HepG2 (cell line): ENCODE measurements around the gene TNP2. TPM values are rescaled to one million over a fixed set of nuclear protein-coding genes. Genes with fewer than 3 reads are reported as not detected.

Source experiments
- EZH2 ChIP-seq: conservative IDR thresholded peaks from 2 replicates; pipeline ENCODE4 v1.6.1; 2012; ENCODE audit warnings: mild to moderate bottlenecking, low read depth, low read length, moderate library complexity
- FOXK2 ChIP-seq: fragments of 450-650 bp; IDR thresholded peaks from 2 replicates; pipeline ENCODE4 v1.6.1; 2016
- HIC2 ChIP-seq: sonication (generic); formaldehyde crosslinking; IDR thresholded peaks from 2 replicates; pipeline ENCODE4 v1.9.0; 2022; ENCODE audit warnings: low read depth, missing genetic modification reagents
- HMGA1 ChIP-seq: sonication (generic); formaldehyde crosslinking; conservative IDR thresholded peaks from 2 replicates; pipeline ENCODE4 v1.4.0; 2020; ENCODE audit warnings: missing genetic modification reagents
- HNRNPH1 ChIP-seq: fragments of 200-400 bp; formaldehyde crosslinking; optimal IDR thresholded peaks from 2 replicates; pipeline ENCODE3; 2017; ENCODE audit warnings: mild to moderate bottlenecking, low read depth, low read length
- HOXD1 ChIP-seq: sonication (generic); formaldehyde crosslinking; IDR thresholded peaks from 2 replicates; pipeline ENCODE4 v1.5.0; 2020; ENCODE audit warnings: missing genetic modification reagents
- KAT2B ChIP-seq: fragments of 150-350 bp; IDR thresholded peaks from 2 replicates; pipeline ENCODE4 v1.6.1; 2014; ENCODE audit warnings: low read depth, low read length, borderline replicate concordance
- KLF13 ChIP-seq: sonication (generic); formaldehyde crosslinking; IDR thresholded peaks from 2 replicates; pipeline ENCODE4 v1.4.0; 2020; ENCODE audit warnings: mild to moderate bottlenecking, missing genetic modification reagents
- MNT ChIP-seq: fragments of 450-650 bp; IDR thresholded peaks from 2 replicates; pipeline ENCODE4 v1.6.1; 2016
- NAIF1 ChIP-seq: sonication (generic); formaldehyde crosslinking; IDR thresholded peaks from 2 replicates; pipeline ENCODE4 v1.5.0; 2020; ENCODE audit warnings: mild to moderate bottlenecking, missing genetic modification reagents, borderline replicate concordance
- TCF12 ChIP-seq, 2 experiments: fragments of 450-650 bp in 1 of 2; sonication (generic) in 1 of 2; formaldehyde crosslinking in 1 of 2; IDR thresholded peaks; 2 replicates each; pipeline versions ENCODE4 v1.6.1 to v1.8.0; 2017 to 2022; ENCODE audit warnings: antibody characterized with exemption in 1 of 2, mild to moderate bottlenecking in 1 of 2, missing genetic modification reagents in 1 of 2, moderate library complexity in 1 of 2
- ZBTB4 ChIP-seq: sonication (generic); formaldehyde crosslinking; IDR thresholded peaks from 2 replicates; pipeline ENCODE4 v1.4.0; 2020; ENCODE audit warnings: missing genetic modification reagents, mild to moderate bottlenecking, borderline replicate concordance
- ZNF12 ChIP-seq: sonication (generic); formaldehyde crosslinking; IDR thresholded peaks from 2 replicates; pipeline ENCODE4 v1.5.0; 2020; ENCODE audit warnings: missing genetic modification reagents
- ZNF124 ChIP-seq: sonication (generic); formaldehyde crosslinking; IDR thresholded peaks from 2 replicates; pipeline ENCODE4 v1.4.0; 2020; ENCODE audit warnings: missing genetic modification reagents
- ZNF501 ChIP-seq: sonication (generic); formaldehyde crosslinking; IDR thresholded peaks from 2 replicates; pipeline ENCODE4 v1.5.1; 2020; ENCODE audit warnings: mild to moderate bottlenecking, moderate library complexity, missing genetic modification reagents
- ZNF512 ChIP-seq: sonication (generic); formaldehyde crosslinking; IDR thresholded peaks from 2 replicates; pipeline ENCODE4 v1.4.0; 2020; ENCODE audit warnings: mild to moderate bottlenecking, missing genetic modification reagents
- ZNF574 ChIP-seq: sonication (generic); formaldehyde crosslinking; IDR thresholded peaks from 2 replicates; pipeline ENCODE4 v1.4.0; 2020; ENCODE audit warnings: missing genetic modification reagents
- polyA plus RNA-seq, 8 experiments: library from polyadenylated mRNA; depleted of rRNA in 3 of 8; stranded (reverse) in 7 of 8; unstranded in 1 of 8; fragments of >200 nt; fragmentation: Illumina TruSeq in 4 of 8; extraction: Trizol in 4 of 8; gene quantifications; 2 replicates each; pipeline versions ENCODE4 v1.2.1 to v1.2.3, GENCODE V29; 2011 to 2016; ENCODE audit warnings: low read depth in 4 of 8, missing spikeins in 1 of 8, mixed read lengths in 1 of 8; ENCODE audit not compliant: insufficient read depth in 1 of 8
- total RNA-seq, 5 experiments: library from RNA; depleted of rRNA; stranded (reverse); fragments of >200 nt; fragmentation: Illumina TruSeq; extraction: Trizol; gene quantifications; 2 replicates each; pipeline ENCODE4 v1.2.3, GENCODE V29; 2016; ENCODE audit warnings: low read depth in 1 of 5

The TNP2 gene
- total and polyA plus RNA-seq, 2 of the 13 experiments (the other 11 are each of a cell fraction or from before 2014, with no cell fraction given), result not detected

- TF ChIP-seq ZBTB4 (CRISPR knock-in tag) (peak; percentile 35; the same call in 1 of the 2 replicates), HNRNPH1 (no peak), ZNF12 (CRISPR knock-in tag) (peak; percentile 63; the same call in 1 of the 2 replicates), ZNF574 (CRISPR knock-in tag) (peak; percentile 45; the same call in 1 of the 2 replicates), HIC2 (CRISPR knock-in tag) (no peak; the same call in 1 of the 2 replicates), KLF13 (0 out of 2 replicates have a peak, but pooled peaks have one; percentile 20), HMGA1 (no peak; the same call in 1 of the 2 replicates), EZH2 (no peak), ZNF501 (peak; percentile 52), NAIF1 (peak; percentile 61), HOXD1 (no peak), FOXK2 (0 out of 2 replicates have a peak, but pooled peaks have one; percentile 13), TCF12 (IDR thresholded peaks at IDR 0.05) (no peak), TCF12 (CRISPR knock-in tag; IDR thresholded peaks at IDR 0.05) (peak; percentile 18; the same call in 1 of the 2 replicates), MNT (peak; percentile 86), KAT2B (no peak), ZNF124 (peak; percentile 70; the same call in 1 of the 2 replicates), ZNF512 (CRISPR knock-in tag) (no peak)
Measured at GRCh38 chr16:11296706-11297491, 27.8 kb upstream of the TNP2 start (continued).
